GM21390 (cell line): ENCODE results near the gene LSM5.
A peak's percentile ranks its signal among the peaks of the same experiment; 100 is the strongest.

Source experiments
- ATAC-seq: cut with Tn5 transposase; IDR thresholded peaks from one replicate; pipeline ENCODE4 v1.9.1; 2021; ENCODE audit not compliant: unreplicated experiment

Gene LSM5

DNA sequence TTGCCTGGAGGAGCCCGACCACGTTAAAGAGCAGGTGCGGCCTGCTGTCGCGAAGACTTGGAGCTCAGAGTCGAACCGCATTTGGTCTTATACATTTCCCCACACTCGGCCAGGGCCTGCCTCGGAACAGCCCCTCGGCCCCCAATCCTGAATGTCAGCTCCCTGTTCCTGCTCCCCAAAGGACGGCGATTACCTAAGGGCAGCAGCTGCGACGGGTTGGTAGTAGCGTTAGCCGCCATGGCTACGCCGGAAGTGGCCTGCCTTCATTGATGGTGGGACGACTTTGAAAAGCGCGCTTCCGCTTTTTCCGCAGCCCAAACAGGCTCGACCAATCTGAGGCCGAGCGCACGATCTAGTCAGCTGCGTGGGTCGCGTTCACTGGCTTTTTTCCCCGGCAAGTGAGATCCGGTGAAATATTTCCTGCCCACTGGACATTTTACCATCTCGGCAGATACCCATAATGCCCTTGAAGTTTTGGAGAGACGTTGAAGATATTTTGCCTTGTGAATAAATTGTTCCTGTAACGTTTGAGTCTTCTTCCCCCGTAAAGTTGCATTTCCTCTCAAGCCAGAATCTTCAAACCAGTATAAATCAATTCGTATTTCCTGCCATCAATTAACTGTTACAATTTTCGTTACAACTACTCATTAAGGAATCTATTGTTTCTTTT lies at the start of gene LSM5:
Gene LSM5 (minus strand): TSS at position 254 of the 670 bp plus-strand sequence. CDS start 15 bp downstream, at position 239.
- ATAC-seq, result peak; percentile 87

DNA sequence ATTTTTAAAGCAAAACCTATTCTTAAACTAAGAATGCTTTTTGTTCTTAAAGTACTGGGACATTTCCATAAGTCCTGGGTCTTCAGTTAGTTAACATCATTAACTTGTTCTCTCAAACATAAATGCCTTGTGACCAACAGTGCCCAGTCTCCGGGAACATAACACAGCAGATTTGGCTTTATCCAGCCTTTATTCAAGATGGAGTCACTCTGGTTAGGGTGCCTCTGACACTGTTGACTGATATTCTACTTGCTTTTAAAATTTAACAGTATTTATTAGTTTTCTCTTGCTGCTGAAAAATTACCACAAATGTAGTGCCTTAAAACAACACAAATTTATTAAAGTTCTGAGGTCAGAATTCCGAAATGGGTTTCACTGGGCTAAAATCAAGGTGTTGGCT lies 49.2 kb upstream of the LSM5 start:
- ATAC-seq, result no peak

DNA sequence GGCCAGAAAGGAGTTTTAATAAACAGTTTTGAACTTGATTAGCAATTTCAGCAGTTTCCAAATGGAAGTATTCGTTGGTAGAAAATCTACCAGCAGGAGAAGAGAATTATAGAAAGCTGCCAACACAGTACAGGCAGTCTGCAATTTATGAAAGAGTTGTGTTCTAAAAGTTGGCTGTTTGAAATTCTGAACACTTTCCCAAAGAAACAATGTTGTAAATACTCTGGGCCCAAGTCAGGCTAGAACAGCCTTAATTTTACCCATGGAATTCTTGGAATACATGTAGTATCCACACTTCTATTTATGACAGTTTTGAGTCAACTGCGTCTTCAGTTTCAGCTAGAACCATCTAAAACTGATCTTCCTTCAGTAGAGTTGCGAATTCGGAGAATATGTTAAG lies 47.6 kb upstream of the LSM5 start:
- ATAC-seq, result no peak

- no peak for ATAC-seq
Measured at GRCh38 chr7:32536585-32536984, 46.4 kb upstream of the LSM5 start.

- ATAC-seq, result no peak
Measured at GRCh38 chr7:32536016-32536415, 45.8 kb upstream of the LSM5 start.

GRCh38 chr7:32535162-32535702 lies 45.1 kb upstream of the LSM5 start:
- ATAC-seq, result no peak

DNA sequence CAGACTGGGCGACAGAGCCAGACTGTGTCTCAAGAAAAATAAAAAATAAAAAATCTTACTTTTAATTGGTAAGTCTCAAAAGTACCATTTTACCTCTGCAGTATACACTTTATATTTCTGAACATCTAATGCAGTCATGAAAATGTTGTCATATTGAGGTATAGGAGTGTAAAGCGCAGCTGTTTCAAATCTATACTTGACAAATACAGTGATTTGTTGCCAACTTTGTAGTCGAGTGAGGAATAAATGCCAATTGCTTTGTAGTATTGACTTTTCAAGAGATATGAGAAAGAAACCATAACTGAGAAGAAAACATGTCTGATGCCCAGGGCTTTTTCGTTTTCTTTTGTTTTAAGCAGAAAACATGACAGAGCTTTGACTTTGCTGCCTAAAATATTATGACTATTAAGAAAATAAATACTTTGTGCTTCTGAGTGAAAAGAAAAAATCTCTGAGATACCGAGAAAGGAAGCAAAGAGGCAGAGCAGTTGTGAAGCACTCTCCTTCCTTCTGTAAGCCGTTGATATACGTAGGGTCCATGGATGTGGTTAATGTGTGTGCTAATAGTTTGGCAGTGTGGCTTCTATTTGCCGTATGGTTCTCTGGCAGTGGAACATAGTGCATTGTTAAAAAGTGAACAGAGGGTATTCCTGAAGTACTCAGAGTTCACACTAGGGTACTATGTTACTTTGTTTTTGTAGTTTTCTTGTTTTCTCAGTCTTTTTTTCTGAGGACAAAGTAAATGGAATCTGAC lies 43.3 kb upstream of the LSM5 start:
- ATAC-seq, result no peak

DNA sequence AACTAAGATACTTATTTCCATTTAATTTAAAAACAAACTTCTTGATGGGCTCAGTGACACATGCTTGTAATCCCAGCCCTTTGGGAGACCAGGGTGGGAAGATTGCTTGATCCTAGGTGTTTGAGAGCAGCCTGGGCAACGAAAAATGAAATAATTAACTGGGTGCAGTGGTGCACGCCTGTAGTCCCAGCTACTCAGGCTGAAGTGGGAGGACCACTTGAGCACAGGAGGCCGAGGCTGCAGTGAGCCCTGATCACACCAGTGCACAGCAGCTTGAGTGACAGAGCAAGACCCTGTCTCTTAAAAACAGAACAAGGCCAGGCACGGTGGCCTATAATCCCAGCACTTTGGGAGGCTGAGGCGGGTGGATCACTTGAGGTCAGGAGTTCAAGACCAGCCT lies 42.5 kb upstream of the LSM5 start:
- ATAC-seq, result no peak

GRCh38 chr7:32532086-32532485 lies 41.9 kb upstream of the LSM5 start:
- ATAC-seq, result no peak

DNA sequence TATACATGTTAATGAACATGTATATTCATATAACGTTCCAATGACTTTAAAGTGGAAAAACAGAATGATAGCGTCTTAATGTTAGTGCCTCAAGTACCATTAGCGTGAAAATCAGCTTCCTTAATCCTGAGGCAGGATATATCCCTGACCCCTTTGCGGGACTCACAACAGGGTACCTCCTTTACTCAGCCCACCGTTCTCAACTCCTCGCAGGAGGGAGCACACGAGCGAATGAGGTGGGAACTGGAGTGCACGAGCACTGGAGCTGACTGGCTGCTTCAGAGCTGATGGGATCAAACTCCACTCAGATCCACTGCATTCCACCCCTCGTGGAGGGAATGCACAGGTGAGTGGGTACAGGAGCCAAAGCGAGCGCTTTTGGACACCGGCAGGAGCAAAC lies 41.2 kb upstream of the LSM5 start:
- no peak for ATAC-seq

DNA sequence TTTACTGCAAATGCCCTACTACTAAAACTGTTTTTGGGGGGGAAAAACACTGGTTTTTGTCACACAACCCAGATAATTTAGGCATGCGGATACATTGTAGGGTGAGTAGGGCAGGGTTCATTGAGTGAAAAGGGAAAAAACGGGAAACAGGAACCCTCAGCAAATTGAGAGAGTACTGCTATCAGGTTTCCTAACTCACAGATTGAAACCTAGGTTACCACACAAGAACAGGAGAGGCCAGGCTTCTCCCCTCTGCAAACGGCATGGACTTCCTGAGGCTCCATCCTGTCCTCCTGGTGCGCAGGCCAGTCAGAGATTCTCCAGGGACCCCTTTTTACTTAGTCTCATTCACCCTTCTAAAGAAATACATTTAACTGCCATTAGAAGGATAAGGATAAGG lies 35.7 kb upstream of the LSM5 start:
- ATAC-seq, result no peak

- ATAC-seq, result no peak
Measured at GRCh38 chr7:32524631-32525030, 34.5 kb upstream of the LSM5 start.

- ATAC-seq, result no peak
Measured at GRCh38 chr7:32522746-32523530, 32.8 kb upstream of the LSM5 start.

DNA sequence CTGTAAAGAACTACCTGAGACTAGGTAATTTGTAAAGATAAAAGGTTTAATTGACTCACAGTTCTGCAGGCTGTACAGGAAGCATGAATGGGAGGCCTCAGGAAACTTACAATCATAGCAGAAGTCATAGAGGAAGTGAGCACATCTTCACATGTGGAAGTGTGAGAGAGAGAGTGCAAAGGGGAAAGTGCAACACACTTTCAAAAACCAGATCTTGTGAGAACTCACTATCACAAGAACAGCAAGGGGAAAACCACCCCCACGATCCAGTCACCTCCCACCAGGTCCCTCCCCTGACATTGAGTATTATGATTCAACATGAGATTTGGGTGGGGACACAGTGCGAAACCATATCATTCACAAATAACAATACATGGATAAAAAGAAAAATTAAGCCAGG lies 29.6 kb upstream of the LSM5 start:
- no peak for ATAC-seq

- ATAC-seq, result no peak
Measured at GRCh38 chr7:32518534-32519140, 28.5 kb upstream of the LSM5 start.

GRCh38 chr7:32516551-32517100 lies 26.4 kb upstream of the LSM5 start:
- ATAC-seq, result no peak

DNA sequence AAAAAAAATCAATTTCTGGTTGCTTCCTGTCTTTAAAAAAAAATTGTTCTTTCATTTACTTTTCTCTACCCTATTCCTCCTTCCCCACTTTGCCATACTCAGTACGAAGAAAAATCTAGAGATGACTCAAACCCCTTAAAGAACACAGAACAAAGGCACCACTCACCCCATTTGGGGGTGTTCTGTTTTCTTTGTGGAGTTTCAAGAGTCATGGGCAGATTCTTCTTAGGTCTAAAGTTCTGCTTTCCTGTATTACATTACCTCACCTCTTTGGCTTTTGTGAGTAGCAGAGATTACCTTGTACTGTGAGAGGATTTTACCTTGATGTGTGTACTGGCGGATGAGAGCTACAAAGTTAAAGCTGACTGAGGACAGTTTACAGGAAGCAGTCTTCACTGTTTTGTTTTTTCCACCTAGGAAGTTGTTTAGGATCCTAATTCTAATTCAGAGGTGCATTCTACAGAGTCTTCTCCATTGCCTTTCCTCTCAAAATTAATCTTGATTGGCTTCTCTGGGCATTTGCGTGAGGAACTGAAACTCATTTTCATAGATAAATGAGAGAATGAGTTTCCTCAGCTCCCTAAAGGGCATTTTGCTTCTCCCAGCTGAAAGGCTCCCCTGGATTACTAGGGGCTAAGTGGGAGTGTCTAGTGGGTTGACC lies 25.8 kb upstream of the LSM5 start:
- ATAC-seq, result peak; percentile 85

DNA sequence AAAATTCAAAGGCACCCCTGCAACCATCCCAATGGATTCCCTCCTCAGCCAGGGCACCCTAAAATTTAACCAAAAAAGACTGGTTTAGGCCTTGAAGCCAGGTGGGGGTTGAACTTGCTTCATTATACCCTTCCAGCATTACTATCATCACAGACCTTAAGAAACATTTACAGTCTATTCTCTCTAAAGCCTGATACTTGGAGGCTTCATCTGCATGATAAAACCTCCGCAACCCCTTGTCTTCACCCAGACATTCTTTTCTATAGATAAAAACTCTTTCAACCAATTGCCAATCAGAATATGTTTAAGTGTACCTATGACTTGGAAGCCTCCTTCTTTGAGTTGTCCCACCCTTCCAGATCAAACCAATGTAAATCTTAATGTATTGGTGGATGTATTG lies 23.0 kb upstream of the LSM5 start:
- ATAC-seq, result no peak

DNA sequence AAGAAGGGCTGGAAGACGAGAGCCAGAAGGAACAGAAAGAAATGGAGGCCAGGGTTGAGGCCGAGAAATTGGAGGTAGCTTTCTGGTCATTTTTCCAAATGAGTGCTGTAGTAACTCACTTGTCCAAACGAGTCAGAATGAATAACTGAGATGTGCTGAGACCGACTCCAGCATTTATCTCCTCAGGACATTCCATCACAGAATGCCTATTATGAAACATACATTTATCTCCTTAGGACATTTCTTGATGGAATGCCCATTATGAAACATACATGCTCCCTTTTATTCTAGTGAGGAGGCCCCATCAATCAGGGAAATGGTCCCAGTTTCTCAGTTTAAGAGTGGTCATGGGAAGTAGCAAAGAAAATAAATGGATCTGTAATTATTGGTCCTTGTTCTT lies 21.6 kb upstream of the LSM5 start:
- no peak for ATAC-seq

GRCh38 chr7:32507414-32507813 lies 17.2 kb upstream of the LSM5 start:
- ATAC-seq, result no peak
